Endodermal cell (in vitro differentiated cells): ENCODE data around the gene SLC22A14. TPM values are rescaled to one million over a fixed set of nuclear protein-coding genes. Genes with fewer than 3 reads are reported as not detected.

Experiments
- DNase-seq: peaks from one replicate; pipeline ENCODE4 v3.0.0-alpha.2; 2017
- H3K27ac ChIP-seq: 2 replicates; pipeline ENCODE4 v1.5.1; 2013; ENCODE audit warnings: mild to moderate bottlenecking, low read depth, low read length, moderate library complexity
- H3K27me3 ChIP-seq: 2 replicates; pipeline ENCODE4 v1.6.1; 2013; ENCODE audit warnings: mild to moderate bottlenecking, low read length, moderate library complexity; ENCODE audit not compliant: insufficient read depth, control insufficient read depth, poor library complexity, severe bottlenecking
- H3K36me3 ChIP-seq: 2 replicates; pipeline ENCODE4 v1.7.0; 2013; ENCODE audit warnings: mild to moderate bottlenecking, low read length, moderate library complexity; ENCODE audit not compliant: control insufficient read depth, insufficient read depth
- H3K4me1 ChIP-seq: one replicate; pipeline ENCODE4 v1.7.0; 2013; ENCODE audit warnings: low read length; ENCODE audit not compliant: control insufficient read depth, insufficient read depth
- H3K4me3 ChIP-seq: 2 replicates; pipeline ENCODE4 v1.5.1; 2013; ENCODE audit warnings: mild to moderate bottlenecking, low read length, moderate library complexity
- H3K9ac ChIP-seq: 2 replicates; pipeline ENCODE4 v1.6.1; 2013; ENCODE audit warnings: mild to moderate bottlenecking, low read length, moderate library complexity; ENCODE audit not compliant: poor library complexity, severe bottlenecking; ENCODE audit errors: extremely low read depth
- H3K9me3 ChIP-seq: 2 replicates; pipeline ENCODE4 v1.6.1; 2013; ENCODE audit warnings: mild to moderate bottlenecking, low read length, moderate library complexity; ENCODE audit not compliant: control insufficient read depth
- H3K27ac Mint-ChIP-seq: 2 replicates; pipeline ENCODE4 v1.8.0; 2020; ENCODE audit warnings: mixed read lengths
- H3K27me3 Mint-ChIP-seq: 2 replicates; pipeline ENCODE4 v1.8.0; 2021; ENCODE audit warnings: mild to moderate bottlenecking, mixed read lengths; ENCODE audit not compliant: insufficient read depth
- H3K36me3 Mint-ChIP-seq: 2 replicates; pipeline ENCODE4 v1.8.0; 2020; ENCODE audit warnings: low read depth, mixed read lengths
- H3K4me1 Mint-ChIP-seq: 2 replicates; pipeline ENCODE4 v1.8.0; 2020; ENCODE audit warnings: mixed read lengths
- H3K4me3 Mint-ChIP-seq: 2 replicates; pipeline ENCODE4 v1.8.0; 2020; ENCODE audit warnings: mild to moderate bottlenecking, moderate library complexity, mixed read lengths
- H3K9me3 Mint-ChIP-seq: 2 replicates; pipeline ENCODE4 v1.8.0; 2020; ENCODE audit warnings: mild to moderate bottlenecking, mixed read lengths
- WGBS, 2 experiments: methylation state at CpG; one replicate each; pipeline versions ENCODE4 v1.1.5 to v1.1.7; 2013; ENCODE audit warnings: missing lambda C conversion rate in 2 of 2, mixed read lengths in 1 of 2; ENCODE audit not compliant: insufficient coverage in 1 of 2, insufficient read length in 1 of 2; 5-methylcytosine and 5-hydroxymethylcytosine counted together
- total RNA-seq, 2 donors: library from RNA; stranded (reverse); fragmentation: NEBNext Ultra II Directional in 1 of 2; extraction: Animal tissue kit (Norgen Biotek cat#: 25700) in 1 of 2; gene quantifications; 2 replicates in 1 of 2; 3 replicates in 1 of 2; pipeline ENCODE4 v1.2.1, GENCODE V29; 2021
- TF ChIP-seq, protein P1 (sequence below): fragments of 200-600 bp; sonication (generic); conservative IDR thresholded peaks from 2 replicates; pipeline ENCODE4 v1.5.0; 2021; ENCODE audit warnings: antibody characterized with exemption, mild to moderate bottlenecking

SLC22A14 gene
- total RNA-seq, 2 donors from 2014 or later, result 0.20 TPM; not detected in 1

DNA sequence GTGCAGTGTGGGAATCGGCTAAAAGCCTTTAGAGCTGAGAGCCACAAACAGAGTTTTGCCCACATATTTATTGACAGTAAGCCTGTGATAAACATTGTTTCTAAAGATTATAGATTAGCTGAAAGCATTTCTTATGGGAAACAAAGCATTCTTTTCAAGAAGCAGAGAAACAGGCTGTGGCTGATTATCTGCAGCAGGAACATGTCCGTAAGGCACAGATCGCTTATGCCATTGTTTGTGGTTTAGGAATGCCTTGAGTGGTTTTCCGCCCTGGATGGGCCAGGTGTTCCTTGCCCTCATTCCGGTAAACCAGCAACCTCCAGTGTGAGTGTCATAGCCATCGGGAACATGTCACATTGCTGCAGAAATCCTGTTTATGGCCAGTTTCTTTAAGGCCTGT, 76.9 kb downstream of the SLC22A14 start:
- Mint-ChIP-seq H3K9me3 (peaks cover 29% of the 10 kb centered on the region), H3K36me3 (peaks cover 45% of the 10 kb centered on the region), H3K4me3 (no peak overlapping the region), H3K4me1 (no peaks in the 10 kb centered on the region), H3K27ac (no peak overlapping the region), H3K27me3 (no peaks in the 10 kb centered on the region)
- no peak overlapping the region for H3K27ac ChIP-seq
- H3K9ac ChIP-seq, result no peak overlapping the region
- no peak overlapping the region for H3K4me3 ChIP-seq
- no peak for DNase-seq
- no peaks in the 10 kb centered on the region for H3K27me3 ChIP-seq
- no peaks in the 10 kb centered on the region for H3K4me1 ChIP-seq
- peaks cover 3% of the 10 kb centered on the region for H3K36me3 ChIP-seq
- TF ChIP-seq, protein P1, sequence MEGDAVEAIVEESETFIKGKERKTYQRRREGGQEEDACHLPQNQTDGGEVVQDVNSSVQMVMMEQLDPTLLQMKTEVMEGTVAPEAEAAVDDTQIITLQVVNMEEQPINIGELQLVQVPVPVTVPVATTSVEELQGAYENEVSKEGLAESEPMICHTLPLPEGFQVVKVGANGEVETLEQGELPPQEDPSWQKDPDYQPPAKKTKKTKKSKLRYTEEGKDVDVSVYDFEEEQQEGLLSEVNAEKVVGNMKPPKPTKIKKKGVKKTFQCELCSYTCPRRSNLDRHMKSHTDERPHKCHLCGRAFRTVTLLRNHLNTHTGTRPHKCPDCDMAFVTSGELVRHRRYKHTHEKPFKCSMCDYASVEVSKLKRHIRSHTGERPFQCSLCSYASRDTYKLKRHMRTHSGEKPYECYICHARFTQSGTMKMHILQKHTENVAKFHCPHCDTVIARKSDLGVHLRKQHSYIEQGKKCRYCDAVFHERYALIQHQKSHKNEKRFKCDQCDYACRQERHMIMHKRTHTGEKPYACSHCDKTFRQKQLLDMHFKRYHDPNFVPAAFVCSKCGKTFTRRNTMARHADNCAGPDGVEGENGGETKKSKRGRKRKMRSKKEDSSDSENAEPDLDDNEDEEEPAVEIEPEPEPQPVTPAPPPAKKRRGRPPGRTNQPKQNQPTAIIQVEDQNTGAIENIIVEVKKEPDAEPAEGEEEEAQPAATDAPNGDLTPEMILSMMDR, result no peak
- WGBS, 2 experiments, result 94 to 96% methylated on average over 6 of the region's 6 CpGs
- H3K9me3 ChIP-seq, result peaks cover 38% of the 10 kb centered on the region

DNA sequence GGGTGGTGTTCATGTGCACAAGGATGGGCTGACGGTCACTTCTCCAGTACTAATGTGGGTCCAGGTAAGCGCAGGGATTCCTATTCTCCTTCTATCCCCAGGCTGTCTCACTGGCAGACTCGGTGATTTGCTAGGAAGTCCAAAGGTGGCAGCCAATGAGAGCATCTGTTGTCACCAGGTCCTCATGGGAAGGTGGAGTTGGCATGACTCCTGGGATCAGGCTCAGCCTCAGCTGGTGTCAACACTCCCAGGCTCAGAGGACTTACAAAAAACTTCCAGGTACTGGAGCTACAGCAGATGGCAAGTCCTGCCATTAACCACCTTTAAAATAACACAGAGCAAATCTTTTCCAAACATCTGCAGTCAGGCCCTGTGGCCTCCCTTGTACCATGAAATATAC, 78.3 kb downstream of the SLC22A14 start:
- Mint-ChIP-seq H3K36me3 (peaks cover 45% of the 10 kb centered on the region), H3K4me3 (no peak overlapping the region), H3K27ac (no peak overlapping the region), H3K27me3 (no peaks in the 10 kb centered on the region), H3K9me3 (peaks cover 29% of the 10 kb centered on the region), H3K4me1 (no peaks in the 10 kb centered on the region)
- Histone ChIP-seq H3K9ac (no peak overlapping the region), H3K4me3 (no peak overlapping the region), H3K27ac (no peak overlapping the region), H3K36me3 (peaks cover 3% of the 10 kb centered on the region), H3K4me1 (no peaks in the 10 kb centered on the region), H3K27me3 (no peaks in the 10 kb centered on the region), H3K9me3 (peaks cover 38% of the 10 kb centered on the region)
- no peak for DNase-seq
- TF ChIP-seq, protein P1, result no peak
- WGBS, 2 experiments, result 92% methylated on average over 3 of the region's 3 CpGs

DNA sequence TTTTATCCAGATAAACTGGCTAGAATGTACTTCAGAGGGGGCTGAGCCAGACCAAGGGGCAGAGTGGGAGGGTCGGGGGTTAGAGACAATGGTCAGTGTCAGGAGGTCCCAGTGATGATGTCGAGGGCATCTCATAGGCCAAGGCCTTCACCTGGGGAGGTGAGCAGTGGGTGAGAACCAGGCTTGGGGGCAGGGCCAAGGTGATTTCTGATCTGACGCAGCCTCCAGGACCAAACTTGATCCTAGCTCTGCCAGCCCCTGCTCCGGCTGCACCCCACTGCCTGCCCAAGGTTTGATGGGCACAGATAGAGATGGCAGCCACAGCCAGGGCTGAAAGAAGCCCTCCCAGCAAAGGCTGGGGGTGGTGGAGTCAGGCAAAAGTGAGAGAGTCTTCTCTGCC, 79.4 kb downstream of the SLC22A14 start:
- Mint-ChIP-seq H3K36me3 (peaks cover 37% of the 10 kb centered on the region), H3K9me3 (peaks cover 29% of the 10 kb centered on the region), H3K4me3 (no peak overlapping the region), H3K27ac (no peak overlapping the region), H3K4me1 (no peaks in the 10 kb centered on the region), H3K27me3 (no peaks in the 10 kb centered on the region)
- Histone ChIP-seq H3K4me3 (no peak overlapping the region), H3K36me3 (peaks cover 3% of the 10 kb centered on the region), H3K27ac (no peak overlapping the region), H3K27me3 (no peaks in the 10 kb centered on the region), H3K9ac (no peak overlapping the region), H3K9me3 (peaks cover 38% of the 10 kb centered on the region), H3K4me1 (no peaks in the 10 kb centered on the region)
- 69 to 89% methylated on average over 1 to 4 of the region's 4 CpGs for WGBS, 2 experiments
- DNase-seq, result no peak
- TF ChIP-seq, protein P1, result no peak
